Endodermal cell (in vitro differentiated cells): Measurements from ENCODE around the gene NPHP4. TPM values are rescaled to one million over a fixed set of nuclear protein-coding genes. Genes with fewer than 3 reads are reported as not detected.

Experiments used
- DNase-seq: peaks from one replicate; pipeline ENCODE4 v3.0.0-alpha.2; 2017
- H3K27ac ChIP-seq: 2 replicates; pipeline ENCODE4 v1.5.1; 2013; ENCODE audit warnings: mild to moderate bottlenecking, low read depth, low read length, moderate library complexity
- H3K27me3 ChIP-seq: 2 replicates; pipeline ENCODE4 v1.6.1; 2013; ENCODE audit warnings: mild to moderate bottlenecking, low read length, moderate library complexity; ENCODE audit not compliant: insufficient read depth, control insufficient read depth, poor library complexity, severe bottlenecking
- H3K36me3 ChIP-seq: 2 replicates; pipeline ENCODE4 v1.7.0; 2013; ENCODE audit warnings: mild to moderate bottlenecking, low read length, moderate library complexity; ENCODE audit not compliant: control insufficient read depth, insufficient read depth
- H3K4me1 ChIP-seq: one replicate; pipeline ENCODE4 v1.7.0; 2013; ENCODE audit warnings: low read length; ENCODE audit not compliant: control insufficient read depth, insufficient read depth
- H3K4me3 ChIP-seq: 2 replicates; pipeline ENCODE4 v1.5.1; 2013; ENCODE audit warnings: mild to moderate bottlenecking, low read length, moderate library complexity
- H3K9ac ChIP-seq: 2 replicates; pipeline ENCODE4 v1.6.1; 2013; ENCODE audit warnings: mild to moderate bottlenecking, low read length, moderate library complexity; ENCODE audit not compliant: poor library complexity, severe bottlenecking; ENCODE audit errors: extremely low read depth
- H3K9me3 ChIP-seq: 2 replicates; pipeline ENCODE4 v1.6.1; 2013; ENCODE audit warnings: mild to moderate bottlenecking, low read length, moderate library complexity; ENCODE audit not compliant: control insufficient read depth
- H3K27ac Mint-ChIP-seq: 2 replicates; pipeline ENCODE4 v1.8.0; 2020; ENCODE audit warnings: mixed read lengths
- H3K27me3 Mint-ChIP-seq: 2 replicates; pipeline ENCODE4 v1.8.0; 2021; ENCODE audit warnings: mild to moderate bottlenecking, mixed read lengths; ENCODE audit not compliant: insufficient read depth
- H3K36me3 Mint-ChIP-seq: 2 replicates; pipeline ENCODE4 v1.8.0; 2020; ENCODE audit warnings: low read depth, mixed read lengths
- H3K4me1 Mint-ChIP-seq: 2 replicates; pipeline ENCODE4 v1.8.0; 2020; ENCODE audit warnings: mixed read lengths
- H3K4me3 Mint-ChIP-seq: 2 replicates; pipeline ENCODE4 v1.8.0; 2020; ENCODE audit warnings: mild to moderate bottlenecking, moderate library complexity, mixed read lengths
- H3K9me3 Mint-ChIP-seq: 2 replicates; pipeline ENCODE4 v1.8.0; 2020; ENCODE audit warnings: mild to moderate bottlenecking, mixed read lengths
- CTCF ChIP-seq: fragments of 200-600 bp; sonication (generic); conservative IDR thresholded peaks from 2 replicates; pipeline ENCODE4 v1.5.0; 2021; ENCODE audit warnings: antibody characterized with exemption, mild to moderate bottlenecking
- WGBS, 2 experiments: methylation state at CpG; one replicate each; pipeline versions ENCODE4 v1.1.5 to v1.1.7; 2013; ENCODE audit warnings: missing lambda C conversion rate in 2 of 2, mixed read lengths in 1 of 2; ENCODE audit not compliant: insufficient coverage in 1 of 2, insufficient read length in 1 of 2; 5-methylcytosine and 5-hydroxymethylcytosine counted together
- total RNA-seq, 2 donors: library from RNA; stranded (reverse); fragmentation: NEBNext Ultra II Directional in 1 of 2; extraction: Animal tissue kit (Norgen Biotek cat#: 25700) in 1 of 2; gene quantifications; 2 replicates in 1 of 2; 3 replicates in 1 of 2; pipeline ENCODE4 v1.2.1, GENCODE V29; 2021

NPHP4 gene
- total RNA-seq, 2 donors from 2014 or later, result 19.1 to 25.4 TPM

DNA sequence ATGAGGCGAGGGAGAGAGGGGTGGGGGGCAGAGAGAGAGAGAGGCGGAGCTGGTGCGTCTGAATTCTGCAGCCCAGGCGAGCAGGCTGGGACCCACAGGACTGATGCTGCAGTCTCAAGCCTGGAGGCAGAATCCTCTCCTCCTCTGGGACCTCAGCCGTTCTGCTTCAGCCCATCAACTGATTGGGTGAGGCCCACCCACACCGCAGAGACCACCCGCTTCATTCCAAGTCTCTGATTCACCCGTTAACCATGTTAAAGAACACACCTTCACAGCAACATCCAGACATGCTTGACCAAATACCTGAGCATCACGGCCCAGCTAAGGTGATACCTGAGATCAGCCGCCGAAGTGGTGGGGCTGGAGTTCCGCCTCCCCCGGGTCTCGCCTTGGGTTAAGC, 147.8 kb downstream of the NPHP4 start:
- H3K4me1 Mint-ChIP-seq, result no peaks in the 10 kb centered on the region
- H3K27me3 Mint-ChIP-seq, result peaks cover 9% of the 10 kb centered on the region
- no peak for TF ChIP-seq CTCF
- Histone ChIP-seq H3K9me3 (no peaks in the 10 kb centered on the region), H3K27me3 (peaks cover 8% of the 10 kb centered on the region), H3K27ac (no peak overlapping the region), H3K4me1 (no peaks in the 10 kb centered on the region), H3K9ac (no peak overlapping the region), H3K4me3 (no peak overlapping the region), H3K36me3 (no peaks in the 10 kb centered on the region)
- H3K9me3 Mint-ChIP-seq, result no peaks in the 10 kb centered on the region
- no peak overlapping the region for H3K27ac Mint-ChIP-seq
- H3K4me3 Mint-ChIP-seq, result no peak overlapping the region
- WGBS, 2 experiments, result 79 to 87% methylated on average over 8 to 14 of the region's 14 CpGs
- no peaks in the 10 kb centered on the region for H3K36me3 Mint-ChIP-seq
- DNase-seq, result no peak

DNA sequence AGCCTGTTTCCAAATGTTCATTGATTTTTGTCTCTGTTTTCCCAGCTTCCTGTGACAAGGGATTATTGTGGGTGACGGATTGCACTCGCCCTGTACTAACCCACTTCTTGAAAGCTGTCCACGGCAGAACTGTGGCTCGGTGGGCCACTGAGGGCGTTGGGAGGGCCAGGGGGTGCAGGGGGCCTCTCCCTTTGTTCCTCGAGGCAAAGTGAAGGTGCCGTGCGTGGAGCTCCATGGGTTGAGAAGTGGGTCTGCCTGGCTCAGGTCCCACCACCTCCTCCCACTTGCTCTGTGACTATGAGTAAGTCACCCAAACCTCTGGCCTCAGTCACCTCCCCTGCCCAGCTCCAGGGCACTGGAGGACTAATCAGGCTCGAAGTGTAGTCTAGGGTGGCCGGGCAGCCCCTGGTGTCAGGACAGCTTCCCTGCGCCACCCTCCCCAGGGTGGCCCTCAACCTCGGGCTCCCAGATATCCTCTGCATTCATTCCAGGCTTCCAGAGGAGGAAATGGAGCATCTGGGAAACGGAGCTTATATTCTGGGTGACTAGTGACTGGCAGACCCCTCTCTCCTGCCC, 148.6 kb downstream of the NPHP4 start:
- DNase-seq, result no peak

GRCh38 chr1:5842679-5843078, 149.5 kb downstream of the NPHP4 start:
- Mint-ChIP-seq H3K4me3 (no peak overlapping the region), H3K4me1 (no peaks in the 10 kb centered on the region), H3K9me3 (no peaks in the 10 kb centered on the region), H3K27me3 (peaks cover 9% of the 10 kb centered on the region), H3K27ac (no peak overlapping the region), H3K36me3 (no peaks in the 10 kb centered on the region)
- H3K4me1 ChIP-seq, result no peaks in the 10 kb centered on the region
- no peak overlapping the region for H3K4me3 ChIP-seq
- no peaks in the 10 kb centered on the region for H3K9me3 ChIP-seq
- H3K36me3 ChIP-seq, result no peaks in the 10 kb centered on the region
- H3K27ac ChIP-seq, result no peak overlapping the region
- H3K9ac ChIP-seq, result no peak overlapping the region
- peaks cover 8% of the 10 kb centered on the region for H3K27me3 ChIP-seq
- DNase-seq, result no peak
- 85 to 95% methylated on average over 7 to 13 of the region's 13 CpGs for WGBS, 2 experiments
- no peak for TF ChIP-seq CTCF

More for the DNA sequence above, 148.6 kb downstream of the NPHP4 start:
- TF ChIP-seq CTCF, result no peak
- Mint-ChIP-seq H3K9me3 (no peaks in the 10 kb centered on the region), H3K27ac (no peak overlapping the region), H3K4me1 (no peaks in the 10 kb centered on the region), H3K36me3 (no peaks in the 10 kb centered on the region), H3K27me3 (peaks cover 9% of the 10 kb centered on the region), H3K4me3 (no peak overlapping the region)
- Histone ChIP-seq H3K36me3 (no peaks in the 10 kb centered on the region), H3K4me3 (no peak overlapping the region), H3K9me3 (no peaks in the 10 kb centered on the region), H3K27ac (no peak overlapping the region), H3K4me1 (no peaks in the 10 kb centered on the region), H3K9ac (no peak overlapping the region), H3K27me3 (peaks cover 8% of the 10 kb centered on the region)
- WGBS, 2 experiments, result 86 to 87% methylated on average over 6 to 13 of the region's 13 CpGs
